OCI-LY7 (cell line): Measurements from ENCODE around the gene ADGRG3. TPM values are rescaled to one million over a fixed set of nuclear protein-coding genes. Genes with fewer than 3 reads are reported as not detected.
A peak's percentile ranks its signal among the peaks of the same experiment; 100 is the strongest.

Source experiments
- BruUV-seq: library from RNA; stranded (reverse); fragments of 400-500 nt; replicated peaks from 2 replicates; lab custom pipeline; 2021; lab: Mats Ljungman, UMichigan
- CTCF ChIA-PET: fragments of 300-600 bp; sonication (Branson Sonifier 250); formaldehyde crosslinking; loops from one replicate; lab custom pipeline; 2022; ENCODE audit warnings: antibody characterized with exemption; ENCODE audit not compliant: unreplicated experiment; lab: Charles Lee
- POLR2A ChIA-PET: fragments of 300-600 bp; sonication (Branson Sonifier 250); formaldehyde crosslinking; loops from one replicate; lab custom pipeline; 2022; ENCODE audit warnings: antibody characterized with exemption; lab: Charles Lee
- DNase-seq: peaks from one replicate; pipeline ENCODE4 v3.0.0-alpha.2; 2015; ENCODE audit warnings: low spot score
- H2AFZ ChIP-seq: fragments of 200-600 bp; sonication (generic), shearing (Covaris generic); 2 replicates; pipeline ENCODE4 v1.6.1; 2014; ENCODE audit warnings: mild to moderate bottlenecking, antibody characterized with exemption, low read length, moderate library complexity
- H3K27ac ChIP-seq: fragments of 200-600 bp; sonication (generic); 2 replicates; pipeline ENCODE4 v1.5.1; 2014; ENCODE audit warnings: mixed run types, low read depth, mild to moderate bottlenecking, moderate library complexity, low read length, inconsistent platforms; ENCODE audit not compliant: poor library complexity, severe bottlenecking
- H3K36me3 ChIP-seq: fragments of 200-600 bp; sonication (generic); 2 replicates; pipeline ENCODE4 v1.6.1; 2014; ENCODE audit warnings: mild to moderate bottlenecking, antibody characterized with exemption, low read length, moderate library complexity, mixed read lengths; ENCODE audit not compliant: insufficient read depth
- H3K4me1 ChIP-seq: fragments of 200-600 bp; sonication (generic); 2 replicates; pipeline ENCODE4 v1.5.1; 2014; ENCODE audit warnings: mild to moderate bottlenecking, low read length; ENCODE audit not compliant: insufficient read depth, poor library complexity, severe bottlenecking
- H3K4me2 ChIP-seq: fragments of 200-600 bp; sonication (generic); 2 replicates; pipeline ENCODE4 v1.6.1; 2014; ENCODE audit warnings: mild to moderate bottlenecking, low read length
- H3K4me3 ChIP-seq: fragments of 200-600 bp; sonication (generic); 2 replicates; pipeline ENCODE4 v1.5.1; 2014; ENCODE audit warnings: mild to moderate bottlenecking, low read depth, low read length; ENCODE audit not compliant: poor library complexity, severe bottlenecking
- H3K79me2 ChIP-seq: fragments of 200-600 bp; sonication (generic); 2 replicates; pipeline ENCODE4 v1.6.1; 2016; ENCODE audit warnings: low read depth, mild to moderate bottlenecking, low read length, moderate library complexity, mixed read lengths; ENCODE audit not compliant: insufficient read depth
- H3K9me2 ChIP-seq: fragments of 200-600 bp; sonication (generic); 2 replicates; pipeline ENCODE4 v1.6.1; 2016; ENCODE audit warnings: mild to moderate bottlenecking, low read length, mixed read lengths; ENCODE audit not compliant: insufficient read depth
- H3K9me3 ChIP-seq: fragments of 200-600 bp; sonication (generic); 2 replicates; pipeline ENCODE4 v1.6.1; 2014; ENCODE audit warnings: mild to moderate bottlenecking, mixed run types, low read length, mixed read lengths
- H4K20me1 ChIP-seq: fragments of 200-600 bp; sonication (generic); 2 replicates; pipeline ENCODE4 v1.6.1; 2014; ENCODE audit warnings: mild to moderate bottlenecking, antibody characterized with exemption, low read length, moderate library complexity, mixed read lengths; ENCODE audit not compliant: insufficient read depth
- EZH2phosphoT487 ChIP-seq: fragments of 200-600 bp; sonication (generic); IDR thresholded peaks from 2 replicates; pipeline ENCODE4 v1.6.1; 2018; ENCODE audit warnings: low read depth, borderline replicate concordance, mild to moderate bottlenecking, mixed run types, antibody characterized with exemption, low read length, moderate library complexity, mixed read lengths
- intact Hi-C: fragments of 100-400 bp; cut with micrococcal nuclease; formaldehyde crosslinking; loops from one replicate; pipeline ENCODE4 v1.10.0; 2022; ENCODE audit not compliant: unreplicated experiment
- total RNA-seq, 2 experiments: library from RNA; depleted of rRNA in 1 of 2; stranded (reverse); fragments of >200 nt in 1 of 2; shearing (Covaris generic) in 1 of 2; gene quantifications; 2 replicates each; pipeline ENCODE4 v1.2.3, GENCODE V29; 2014 to 2022
- TF ChIP-seq, protein P1 (sequence below): fragments of 200-600 bp; sonication (generic); conservative IDR thresholded peaks from 2 replicates; pipeline ENCODE4 v1.5.1; 2014; ENCODE audit warnings: mild to moderate bottlenecking, antibody characterized with exemption, low read length, moderate library complexity, mixed read lengths

The ADGRG3 gene
- total RNA-seq, 2 experiments from 2014 or later: not detected

DNA sequence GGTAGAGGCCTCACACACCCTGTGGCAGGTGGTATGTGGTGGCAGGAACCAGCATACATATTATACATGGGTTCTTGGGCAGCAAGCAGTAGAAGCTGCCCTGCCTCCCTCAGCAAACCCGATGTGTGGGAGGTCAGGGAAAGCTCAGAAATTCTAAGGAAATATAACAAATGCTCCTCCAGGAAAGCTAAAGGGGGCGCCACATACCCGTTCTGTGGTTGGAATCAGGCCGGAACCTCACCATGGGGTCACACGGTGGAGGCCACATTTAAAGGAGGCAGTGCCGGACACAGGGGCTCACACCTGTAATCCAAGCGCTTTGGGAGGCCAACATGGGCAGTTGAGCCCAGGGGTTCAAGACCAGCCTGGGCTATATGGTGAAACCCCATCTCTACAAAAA lies 55.1 kb downstream of the ADGRG3 start:
- ChIA-PET POLR2A (no interaction called here), CTCF (no interaction called here)
- H2AFZ ChIP-seq: no peak overlapping the region
- H3K27ac ChIP-seq: no peak overlapping the region
- no peaks in the 10 kb centered on the region for H4K20me1 ChIP-seq
- no peaks in the 10 kb centered on the region for H3K9me3 ChIP-seq
- H3K36me3 ChIP-seq: no peaks in the 10 kb centered on the region
- TF ChIP-seq, protein P1, sequence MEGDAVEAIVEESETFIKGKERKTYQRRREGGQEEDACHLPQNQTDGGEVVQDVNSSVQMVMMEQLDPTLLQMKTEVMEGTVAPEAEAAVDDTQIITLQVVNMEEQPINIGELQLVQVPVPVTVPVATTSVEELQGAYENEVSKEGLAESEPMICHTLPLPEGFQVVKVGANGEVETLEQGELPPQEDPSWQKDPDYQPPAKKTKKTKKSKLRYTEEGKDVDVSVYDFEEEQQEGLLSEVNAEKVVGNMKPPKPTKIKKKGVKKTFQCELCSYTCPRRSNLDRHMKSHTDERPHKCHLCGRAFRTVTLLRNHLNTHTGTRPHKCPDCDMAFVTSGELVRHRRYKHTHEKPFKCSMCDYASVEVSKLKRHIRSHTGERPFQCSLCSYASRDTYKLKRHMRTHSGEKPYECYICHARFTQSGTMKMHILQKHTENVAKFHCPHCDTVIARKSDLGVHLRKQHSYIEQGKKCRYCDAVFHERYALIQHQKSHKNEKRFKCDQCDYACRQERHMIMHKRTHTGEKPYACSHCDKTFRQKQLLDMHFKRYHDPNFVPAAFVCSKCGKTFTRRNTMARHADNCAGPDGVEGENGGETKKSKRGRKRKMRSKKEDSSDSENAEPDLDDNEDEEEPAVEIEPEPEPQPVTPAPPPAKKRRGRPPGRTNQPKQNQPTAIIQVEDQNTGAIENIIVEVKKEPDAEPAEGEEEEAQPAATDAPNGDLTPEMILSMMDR: 0 out of 2 replicates have a peak, but pooled peaks have one; percentile 14
- TF ChIP-seq EZH2phosphoT487: no peak
- DNase-seq: no peak
- no peaks in the 10 kb centered on the region for H3K79me2 ChIP-seq
- H3K4me3 ChIP-seq: no peak overlapping the region
- no peaks in the 10 kb centered on the region for H3K9me2 ChIP-seq
- no peaks in the 10 kb centered on the region for H3K4me1 ChIP-seq
- no TSS peak for BruUV-seq
- no peak overlapping the region for H3K4me2 ChIP-seq
- intact Hi-C loops: loop anchor here (5.0 kb wide), 2 partner anchors 121 to 146 kb away; no protein-coding TSS in a partner anchor

DNA sequence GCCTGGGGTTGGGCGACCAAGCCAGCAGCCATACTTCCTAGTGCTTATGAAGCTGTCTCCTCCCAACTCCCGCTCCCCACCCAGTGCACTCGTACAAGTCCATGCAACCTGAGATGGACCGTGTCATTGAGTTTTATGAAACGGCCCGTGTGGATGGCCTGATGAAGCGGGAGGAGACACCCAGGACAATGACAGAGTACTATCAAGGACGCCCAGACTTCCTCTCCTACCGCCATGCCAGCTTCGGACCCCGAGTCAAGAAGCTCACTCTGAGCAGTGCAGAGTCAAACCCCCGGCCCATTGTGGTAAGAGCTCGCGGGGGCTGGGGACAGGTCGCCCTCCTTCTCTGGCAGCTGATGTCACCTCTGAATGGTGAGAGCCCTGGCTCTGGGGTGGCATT lies 56.4 kb downstream of the ADGRG3 start:
- BruUV-seq: no TSS peak
- H3K4me2 ChIP-seq: no peak overlapping the region
- no peak for DNase-seq
- no peaks in the 10 kb centered on the region for H3K4me1 ChIP-seq
- H3K9me3 ChIP-seq: no peaks in the 10 kb centered on the region
- ChIA-PET CTCF (no interaction called here), POLR2A (interaction anchor here (0.6 to 1.0 kb wide), 2 partner anchors 79 to 1302 kb away, joined by 3 to 5 read pairs; no protein-coding TSS in a partner anchor)
- H3K27ac ChIP-seq: no peak overlapping the region
- H3K9me2 ChIP-seq: no peaks in the 10 kb centered on the region
- H2AFZ ChIP-seq: no peak overlapping the region
- H3K4me3 ChIP-seq: no peak overlapping the region
- TF ChIP-seq EZH2phosphoT487: no peak
- TF ChIP-seq, protein P1: no peak
- no peaks in the 10 kb centered on the region for H3K36me3 ChIP-seq
- H3K79me2 ChIP-seq: no peaks in the 10 kb centered on the region
- no peaks in the 10 kb centered on the region for H4K20me1 ChIP-seq
- intact Hi-C loops: loop anchor here (5.0 kb wide), 2 partner anchors 122 to 147 kb away; no protein-coding TSS in a partner anchor

DNA sequence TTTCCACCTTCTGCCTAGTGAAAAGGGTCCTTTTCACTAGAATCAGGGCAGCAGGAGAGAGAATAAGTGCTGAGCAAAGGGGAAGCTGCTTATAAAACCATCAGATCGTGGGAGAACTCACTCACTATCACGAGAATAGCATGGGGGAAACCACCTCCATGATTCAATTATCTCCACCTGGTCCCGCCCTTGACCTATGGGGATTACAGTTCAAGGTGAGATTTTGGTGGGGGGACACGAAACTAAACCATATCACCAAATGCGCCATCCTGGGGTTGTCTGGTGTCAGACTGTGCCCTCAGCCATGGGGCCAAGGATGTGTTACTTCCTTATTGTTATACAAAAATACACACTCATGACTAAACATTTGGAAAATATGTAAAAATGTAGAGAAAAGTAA lies 57.0 kb downstream of the ADGRG3 start:
- H3K36me3 ChIP-seq: no peaks in the 10 kb centered on the region
- H3K79me2 ChIP-seq: no peaks in the 10 kb centered on the region
- no peak overlapping the region for H2AFZ ChIP-seq
- H3K4me2 ChIP-seq: no peak overlapping the region
- POLR2A ChIA-PET: interaction anchor here (0.6 to 1.0 kb wide), 3 partner anchors 20 to 1302 kb away, joined by 3 to 5 read pairs (median 3); no protein-coding TSS in a partner anchor
- TF ChIP-seq, protein P1: no peak
- TF ChIP-seq EZH2phosphoT487: no peak
- no peak for DNase-seq
- no peaks in the 10 kb centered on the region for H3K4me1 ChIP-seq
- H4K20me1 ChIP-seq: no peaks in the 10 kb centered on the region
- no peak overlapping the region for H3K27ac ChIP-seq
- BruUV-seq: no TSS peak
- intact Hi-C loops: no loop called here
- no peaks in the 10 kb centered on the region for H3K9me2 ChIP-seq
- H3K9me3 ChIP-seq: no peaks in the 10 kb centered on the region
- no peak overlapping the region for H3K4me3 ChIP-seq
- CTCF ChIA-PET: no interaction called here
